Neural progenitor cell (in vitro differentiated cells): ENCODE results near the gene EPHX1.

Experiments
- EZH2 ChIP-seq: fragments of 200-600 bp; sonication (generic); IDR thresholded peaks from 2 replicates; pipeline ENCODE4 v1.6.1; 2017; ENCODE audit warnings: antibody characterized with exemption, mild to moderate bottlenecking, moderate library complexity
- TF ChIP-seq, protein P1 (sequence below): fragments of 200-600 bp; sonication (generic); IDR thresholded peaks from 2 replicates; pipeline ENCODE4 v1.5.1; 2017; ENCODE audit warnings: antibody characterized with exemption, mild to moderate bottlenecking

DNA sequence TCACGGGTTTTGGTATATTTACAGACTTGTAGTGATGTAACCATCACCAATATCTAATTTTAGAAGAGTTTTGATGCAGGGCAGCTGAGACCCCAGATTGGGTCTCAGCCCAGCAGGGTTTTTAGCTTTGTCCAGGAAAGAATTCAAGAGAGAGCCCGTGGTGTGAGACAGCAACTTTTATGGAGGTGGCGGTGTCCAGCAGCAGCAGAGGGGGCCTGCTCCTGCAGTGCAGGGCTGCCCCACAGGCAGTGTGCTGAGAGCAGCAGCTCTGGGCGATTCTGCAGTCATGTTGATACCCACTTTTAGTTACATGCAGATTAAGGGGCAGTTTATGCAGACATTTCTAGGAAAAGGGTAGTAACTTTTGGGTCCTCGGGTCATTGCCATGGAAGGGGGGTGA is 1.8 kb upstream of the EPHX1 start:
- TF ChIP-seq, protein P1, sequence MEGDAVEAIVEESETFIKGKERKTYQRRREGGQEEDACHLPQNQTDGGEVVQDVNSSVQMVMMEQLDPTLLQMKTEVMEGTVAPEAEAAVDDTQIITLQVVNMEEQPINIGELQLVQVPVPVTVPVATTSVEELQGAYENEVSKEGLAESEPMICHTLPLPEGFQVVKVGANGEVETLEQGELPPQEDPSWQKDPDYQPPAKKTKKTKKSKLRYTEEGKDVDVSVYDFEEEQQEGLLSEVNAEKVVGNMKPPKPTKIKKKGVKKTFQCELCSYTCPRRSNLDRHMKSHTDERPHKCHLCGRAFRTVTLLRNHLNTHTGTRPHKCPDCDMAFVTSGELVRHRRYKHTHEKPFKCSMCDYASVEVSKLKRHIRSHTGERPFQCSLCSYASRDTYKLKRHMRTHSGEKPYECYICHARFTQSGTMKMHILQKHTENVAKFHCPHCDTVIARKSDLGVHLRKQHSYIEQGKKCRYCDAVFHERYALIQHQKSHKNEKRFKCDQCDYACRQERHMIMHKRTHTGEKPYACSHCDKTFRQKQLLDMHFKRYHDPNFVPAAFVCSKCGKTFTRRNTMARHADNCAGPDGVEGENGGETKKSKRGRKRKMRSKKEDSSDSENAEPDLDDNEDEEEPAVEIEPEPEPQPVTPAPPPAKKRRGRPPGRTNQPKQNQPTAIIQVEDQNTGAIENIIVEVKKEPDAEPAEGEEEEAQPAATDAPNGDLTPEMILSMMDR: no peak
- no peak for TF ChIP-seq EZH2
